ENCODE results near the gene SRRM5.

DNA sequence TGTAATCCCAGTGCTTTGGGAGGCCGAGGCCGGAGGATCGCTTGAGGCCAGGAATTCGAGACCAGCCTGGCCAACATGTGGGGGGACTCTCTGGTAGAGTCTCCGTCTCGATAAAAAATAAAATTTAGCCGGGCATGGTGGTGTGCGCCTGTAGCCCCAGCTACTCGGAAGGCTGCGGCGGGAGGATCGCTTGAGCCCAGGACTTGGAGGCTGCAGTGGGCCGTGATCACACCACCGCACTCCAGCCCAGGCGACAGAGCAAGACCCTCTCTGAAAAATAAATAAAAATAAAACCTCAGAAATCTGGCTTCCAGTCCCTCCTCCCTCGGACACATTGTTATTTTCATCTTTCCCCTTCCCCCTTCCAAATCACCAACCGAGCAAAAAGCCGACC, 16.3 kb upstream of the SRRM5 start:
- TF ChIP-seq POLR2A (IDR thresholded peaks at IDR 0.05) = no peak
- TF ChIP-seq, protein P1, sequence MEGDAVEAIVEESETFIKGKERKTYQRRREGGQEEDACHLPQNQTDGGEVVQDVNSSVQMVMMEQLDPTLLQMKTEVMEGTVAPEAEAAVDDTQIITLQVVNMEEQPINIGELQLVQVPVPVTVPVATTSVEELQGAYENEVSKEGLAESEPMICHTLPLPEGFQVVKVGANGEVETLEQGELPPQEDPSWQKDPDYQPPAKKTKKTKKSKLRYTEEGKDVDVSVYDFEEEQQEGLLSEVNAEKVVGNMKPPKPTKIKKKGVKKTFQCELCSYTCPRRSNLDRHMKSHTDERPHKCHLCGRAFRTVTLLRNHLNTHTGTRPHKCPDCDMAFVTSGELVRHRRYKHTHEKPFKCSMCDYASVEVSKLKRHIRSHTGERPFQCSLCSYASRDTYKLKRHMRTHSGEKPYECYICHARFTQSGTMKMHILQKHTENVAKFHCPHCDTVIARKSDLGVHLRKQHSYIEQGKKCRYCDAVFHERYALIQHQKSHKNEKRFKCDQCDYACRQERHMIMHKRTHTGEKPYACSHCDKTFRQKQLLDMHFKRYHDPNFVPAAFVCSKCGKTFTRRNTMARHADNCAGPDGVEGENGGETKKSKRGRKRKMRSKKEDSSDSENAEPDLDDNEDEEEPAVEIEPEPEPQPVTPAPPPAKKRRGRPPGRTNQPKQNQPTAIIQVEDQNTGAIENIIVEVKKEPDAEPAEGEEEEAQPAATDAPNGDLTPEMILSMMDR (IDR thresholded peaks at IDR 0.05) = no peak
- no peak for TF ChIP-seq POLR2AphosphoS5 (IDR thresholded peaks at IDR 0.05)
